NCI-H1105 (cell line): ENCODE data around the gene FILIP1L.
A peak's percentile ranks its signal among the peaks of the same experiment; 100 is the strongest.
"Not testable (repeated sequence)": the region's sequence is repeated elsewhere in the genome, so short reads cannot be mapped to it uniquely, and the experiment has no call there.

Source experiments
- DNase-seq: peaks from one replicate; lab custom pipeline; 2025; lab: John Stamatoyannopoulos, UW

Gene FILIP1L

GRCh38 chr3:100073714-100074307 is 40.5 kb downstream of the FILIP1L start:
- no peak for DNase-seq

- no peak for DNase-seq
Observed at GRCh38 chr3:100073049-100073713, 41.1 kb downstream of the FILIP1L start.

- DNase-seq, result no peak
Observed at GRCh38 chr3:100072326-100073048, 41.8 kb downstream of the FILIP1L start.

GRCh38 chr3:100069472-100069871 is 44.8 kb downstream of the FILIP1L start:
- DNase-seq, result no peak

- DNase-seq, result peak; percentile 69
Observed at GRCh38 chr3:100068826-100069225, 45.5 kb downstream of the FILIP1L start.

GRCh38 chr3:100067589-100067988 is 46.7 kb downstream of the FILIP1L start:
- no peak for DNase-seq

GRCh38 chr3:100063929-100064461 is 50.3 kb downstream of the FILIP1L start:
- DNase-seq, result no peak

- DNase-seq, result no peak
Observed at GRCh38 chr3:100062665-100063064, 51.6 kb downstream of the FILIP1L start.

GRCh38 chr3:100060685-100061484 is 53.4 kb downstream of the FILIP1L start:
- no peak for DNase-seq

- no peak for DNase-seq
Observed at GRCh38 chr3:100059472-100059871, 54.8 kb downstream of the FILIP1L start.

GRCh38 chr3:100057716-100058575 is 56.4 kb downstream of the FILIP1L start:
- DNase-seq, result no peak

GRCh38 chr3:100053951-100054620 is 60.2 kb downstream of the FILIP1L start:
- no peak for DNase-seq

GRCh38 chr3:100051513-100051912 is 62.8 kb downstream of the FILIP1L start:
- not testable (repeated sequence) for DNase-seq

GRCh38 chr3:100048248-100048647 is 66.1 kb downstream of the FILIP1L start:
- no peak for DNase-seq

GRCh38 chr3:100047455-100048141 is 66.7 kb downstream of the FILIP1L start:
- DNase-seq, result no peak

- no peak for DNase-seq
Observed at GRCh38 chr3:100046986-100047385, 67.3 kb downstream of the FILIP1L start.

GRCh38 chr3:100045696-100046095 is 68.6 kb downstream of the FILIP1L start:
- DNase-seq, result no peak

- no peak for DNase-seq
Observed at GRCh38 chr3:100044369-100044768, 69.9 kb downstream of the FILIP1L start.

GRCh38 chr3:100043271-100043670 is 71.0 kb downstream of the FILIP1L start:
- no peak for DNase-seq
